Measurements from ENCODE around the gene P2RY8.
"Not testable (repeated sequence)": the region's sequence is repeated elsewhere in the genome, so short reads cannot be mapped to it uniquely, and the experiment has no call there.

P2RY8 gene

DNA sequence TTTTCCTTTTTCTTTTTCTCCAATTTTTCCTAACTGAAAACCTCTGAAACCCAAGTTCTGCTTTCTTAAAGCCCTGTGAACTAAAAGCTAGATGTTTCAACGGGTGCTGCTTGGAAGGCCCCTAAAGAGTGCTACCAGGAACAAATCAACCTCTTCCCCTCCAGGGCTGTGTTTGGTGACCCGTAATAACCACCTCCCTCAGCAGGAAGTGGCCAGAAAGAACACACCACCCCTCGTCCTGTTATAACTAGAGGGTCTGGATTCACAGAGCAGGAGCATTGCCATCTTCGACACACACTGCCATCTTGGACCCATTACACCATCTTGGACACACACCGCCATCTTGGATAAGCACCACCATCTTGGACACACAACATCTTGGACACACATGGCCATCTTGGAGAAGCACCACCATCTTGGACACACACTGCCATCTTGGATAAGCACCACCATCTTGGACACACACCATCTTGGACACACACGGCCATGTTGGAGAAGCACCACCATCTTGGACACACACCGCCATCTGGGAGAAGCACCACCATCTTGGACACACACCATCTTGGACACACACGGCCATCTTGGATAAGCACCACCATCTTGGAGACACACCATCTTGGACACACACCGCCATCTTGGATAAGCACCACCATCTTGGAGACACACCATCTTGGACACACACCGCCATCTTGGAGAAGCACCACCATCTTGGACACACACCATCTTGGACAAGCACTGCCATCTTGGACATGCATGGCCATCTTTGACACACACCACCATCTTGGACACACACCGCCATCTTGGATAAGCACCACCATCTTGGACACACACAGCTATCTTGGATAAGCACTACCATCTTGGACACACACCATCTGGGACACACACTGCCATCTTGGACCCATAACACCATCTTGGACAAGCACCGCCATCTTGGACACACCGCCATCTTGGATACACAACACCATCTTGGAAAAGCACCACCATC lies 89.7 kb downstream of the P2RY8 start:
- DNase-seq (ENCODE audit: low read depth, low spot score), result not testable (repeated sequence)

DNA sequence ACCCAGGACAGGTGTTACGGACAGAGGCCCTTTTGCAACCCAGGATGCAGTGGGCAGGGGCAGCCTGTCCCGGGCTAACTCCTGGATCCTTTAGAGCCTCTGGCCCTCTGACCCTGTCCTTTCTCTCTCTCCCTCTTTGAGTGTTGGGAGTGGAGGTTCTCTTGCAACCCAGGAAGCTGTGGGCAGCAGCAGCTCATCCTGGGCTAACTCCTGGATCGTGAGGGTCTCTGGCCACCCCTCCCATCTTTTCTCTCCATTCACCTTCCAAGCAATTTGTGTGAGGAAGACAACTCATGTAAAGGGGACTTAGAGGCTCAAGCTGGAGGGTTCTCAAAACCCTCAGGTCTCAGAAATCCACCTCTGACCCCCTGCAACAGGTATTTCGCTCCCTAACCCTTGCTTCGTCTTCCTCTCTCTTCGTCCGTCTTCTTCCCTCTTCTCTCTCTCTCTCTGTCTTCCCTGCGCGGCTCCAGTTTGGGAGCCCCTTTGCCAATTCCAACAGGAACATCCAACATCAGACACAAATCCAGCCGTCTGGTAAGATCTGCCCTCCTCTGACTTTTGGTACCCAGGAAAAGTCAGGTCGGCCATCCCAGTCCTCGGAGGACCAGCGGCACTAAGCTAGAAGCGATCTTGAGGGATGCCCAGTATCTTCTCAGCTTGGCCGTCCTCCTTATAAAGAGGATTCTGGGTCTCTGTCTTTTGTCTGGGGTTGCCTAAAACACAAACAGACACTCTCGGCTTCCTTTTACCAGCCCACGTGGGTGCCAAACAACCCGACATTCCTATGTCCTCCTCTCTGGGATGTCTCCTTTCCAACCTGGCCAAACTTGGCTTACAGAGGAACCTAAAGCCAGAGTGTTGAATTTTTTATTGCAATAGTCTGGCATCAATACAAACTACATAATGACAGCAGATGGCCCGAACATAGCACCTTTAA lies 92.2 kb downstream of the P2RY8 start:
- DNase-seq (ENCODE audit: low read depth, low spot score), result no peak

GRCh38 chrX:1443496-1444075 lies 93.4 kb downstream of the P2RY8 start:
- no peak for DNase-seq (ENCODE audit: low read depth, low spot score)

- no peak for DNase-seq (ENCODE audit: low read depth, low spot score)
Measured at GRCh38 chrX:1442724-1443367, 94.1 kb downstream of the P2RY8 start.

GRCh38 chrX:1442016-1442665 lies 94.8 kb downstream of the P2RY8 start:
- no peak for DNase-seq (ENCODE audit: low read depth, low spot score)

DNA sequence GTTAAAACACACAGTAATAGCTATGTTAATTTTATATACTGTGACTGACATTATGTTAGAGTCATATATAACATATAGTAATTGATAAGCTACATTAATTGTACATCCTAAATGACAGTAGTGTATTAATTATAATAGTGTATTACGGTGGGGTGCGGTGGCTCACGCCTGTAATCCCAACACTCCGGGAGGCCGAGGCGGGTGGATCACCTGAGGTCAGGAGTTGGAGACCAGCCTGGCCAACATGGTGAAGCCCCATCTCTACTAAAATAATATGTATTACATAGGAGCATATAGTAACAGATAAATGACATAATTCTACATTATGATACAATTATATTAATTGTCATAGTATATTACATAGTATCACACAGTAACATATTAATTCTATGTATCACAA lies 96.5 kb downstream of the P2RY8 start:
- DNase-seq (ENCODE audit: low read depth, low spot score), result no peak

DNA sequence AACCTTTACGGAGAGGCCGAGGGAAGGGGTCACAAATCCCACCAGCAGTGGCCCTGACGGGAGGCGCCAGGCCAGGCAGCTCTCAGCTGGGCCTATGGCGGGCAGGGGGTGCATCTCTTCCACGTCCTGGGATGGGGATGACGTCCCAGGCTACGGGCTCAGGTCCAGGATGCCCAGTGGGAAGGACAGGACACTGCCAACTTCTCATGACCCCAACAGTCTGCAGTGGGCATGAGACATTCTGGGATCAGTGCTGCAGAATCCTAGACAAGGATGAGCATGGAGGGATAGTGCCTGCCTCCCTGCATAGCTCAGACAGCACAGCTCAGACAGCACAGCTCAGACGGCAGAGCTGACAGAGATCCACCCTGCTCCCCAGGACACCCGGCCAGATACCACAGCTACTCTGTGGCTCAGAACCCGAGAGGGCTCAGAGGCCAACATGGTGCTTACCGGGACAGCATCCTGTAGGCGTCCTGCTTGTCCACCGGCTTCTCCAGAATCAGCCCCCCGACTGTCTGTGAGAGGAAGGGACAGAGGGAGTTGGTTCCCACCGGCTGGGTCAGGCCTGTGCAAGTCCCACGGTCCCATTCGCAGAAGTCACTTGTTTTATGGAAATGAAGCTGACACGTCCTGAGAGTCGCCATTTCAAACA lies 101.6 kb downstream of the P2RY8 start:
- DNase-seq (ENCODE audit: low read depth, low spot score), result no peak

GRCh38 chrX:1434871-1435240 lies 102.1 kb downstream of the P2RY8 start:
- no peak for DNase-seq (ENCODE audit: low read depth, low spot score)

DNA sequence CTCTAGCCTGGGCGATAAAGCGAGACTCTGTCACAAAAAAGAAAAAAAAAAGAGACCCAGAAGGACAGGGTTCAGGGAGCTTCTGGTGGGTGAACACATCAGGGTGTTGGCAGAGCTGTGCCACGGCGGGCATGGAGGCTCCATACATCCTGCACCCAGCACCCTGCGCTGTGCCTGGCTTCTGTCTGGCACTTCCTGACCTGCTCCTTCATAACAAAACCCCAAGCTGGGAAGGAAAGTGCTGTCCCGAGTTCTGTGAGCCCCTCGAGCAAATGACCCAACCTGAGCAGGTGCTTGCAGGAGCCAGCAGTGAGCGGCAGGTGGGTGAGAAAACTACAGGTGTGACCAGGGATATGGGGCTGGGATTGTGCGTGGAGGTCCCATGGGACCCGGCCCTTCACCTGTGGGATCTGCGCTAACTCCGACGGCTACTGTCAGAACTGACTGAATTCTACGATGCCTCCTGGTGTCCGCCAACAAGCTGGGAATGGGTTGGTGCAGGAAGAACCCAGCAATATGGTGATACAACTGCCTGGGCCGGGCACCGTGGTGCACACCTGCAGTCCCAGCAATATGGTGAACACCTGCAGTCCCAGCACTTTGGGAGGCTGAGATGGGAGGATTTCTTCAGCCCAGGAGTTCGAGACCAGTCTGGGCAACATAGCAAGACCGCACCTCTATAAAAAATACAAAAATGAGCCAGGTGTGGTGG lies 103.2 kb downstream of the P2RY8 start:
- DNase-seq (ENCODE audit: low read depth, low spot score), result no peak

DNA sequence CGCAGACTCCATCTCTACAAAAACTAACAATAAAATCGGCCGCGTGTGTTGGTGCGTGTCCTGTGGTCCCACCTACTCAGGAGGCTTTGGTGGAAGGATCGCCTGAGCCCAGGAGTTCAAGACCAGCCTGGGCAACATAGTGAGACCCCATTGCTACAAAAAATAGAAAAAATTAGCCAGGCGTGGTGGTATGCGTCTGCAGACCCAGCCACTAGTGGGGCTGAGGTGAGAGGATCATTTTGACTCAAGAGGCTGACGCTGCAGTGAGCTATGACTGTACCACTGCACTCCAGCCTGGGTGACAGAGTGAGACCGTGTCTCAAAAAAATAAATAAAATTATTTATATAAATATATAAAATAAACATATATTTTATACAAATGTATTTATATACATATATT lies 106.5 kb downstream of the P2RY8 start:
- DNase-seq (ENCODE audit: low read depth, low spot score), result no peak

DNA sequence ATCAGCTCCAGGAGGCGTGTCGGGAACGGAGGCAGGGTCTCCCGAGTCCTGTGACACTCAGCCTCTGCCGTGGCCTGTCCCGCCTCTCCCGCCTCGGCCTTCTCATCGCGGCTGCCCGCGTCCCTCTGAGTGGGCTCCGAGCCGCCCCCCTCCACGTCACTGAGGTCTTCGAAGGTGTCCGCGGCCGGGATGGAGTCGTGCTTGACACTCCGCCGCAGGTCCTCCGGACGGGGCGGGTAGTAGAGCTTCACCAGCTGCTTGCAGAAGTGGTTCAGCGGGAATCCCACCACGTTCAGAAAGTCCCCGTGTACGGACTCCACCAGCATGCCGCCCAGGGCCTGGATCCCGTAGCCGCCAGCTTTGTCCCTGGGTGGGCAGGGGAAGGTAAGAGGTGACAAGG lies 109.2 kb downstream of the P2RY8 start:
- DNase-seq (ENCODE audit: low read depth, low spot score), result no peak

GRCh38 chrX:1426321-1426720 lies 110.7 kb downstream of the P2RY8 start:
- DNase-seq (ENCODE audit: low read depth, low spot score), result not testable (repeated sequence)

GRCh38 chrX:1425381-1425780 lies 111.6 kb downstream of the P2RY8 start:
- no peak for DNase-seq (ENCODE audit: low read depth, low spot score)

GRCh38 chrX:1424147-1424851 lies 112.7 kb downstream of the P2RY8 start:
- DNase-seq (ENCODE audit: low read depth, low spot score), result no peak

DNA sequence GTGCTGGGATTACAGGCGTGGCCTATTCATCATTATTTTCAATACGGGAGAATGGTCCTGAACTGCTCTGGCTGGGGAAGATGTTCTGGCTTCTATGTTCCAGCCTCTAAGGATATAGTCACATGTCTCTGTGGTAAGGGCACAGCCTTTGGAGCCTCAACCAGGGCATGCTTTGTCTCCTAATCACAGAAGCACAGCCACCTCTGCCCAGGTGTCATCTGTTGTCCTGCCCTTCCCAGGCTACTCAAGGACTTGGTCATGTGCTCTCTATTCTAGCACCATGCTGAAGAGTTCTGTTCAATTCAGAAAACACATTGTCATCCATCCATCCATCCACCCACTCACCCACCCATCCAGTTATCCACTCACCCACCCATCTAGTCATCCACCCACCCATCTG lies 113.8 kb downstream of the P2RY8 start:
- no peak for DNase-seq (ENCODE audit: low read depth, low spot score)

DNA sequence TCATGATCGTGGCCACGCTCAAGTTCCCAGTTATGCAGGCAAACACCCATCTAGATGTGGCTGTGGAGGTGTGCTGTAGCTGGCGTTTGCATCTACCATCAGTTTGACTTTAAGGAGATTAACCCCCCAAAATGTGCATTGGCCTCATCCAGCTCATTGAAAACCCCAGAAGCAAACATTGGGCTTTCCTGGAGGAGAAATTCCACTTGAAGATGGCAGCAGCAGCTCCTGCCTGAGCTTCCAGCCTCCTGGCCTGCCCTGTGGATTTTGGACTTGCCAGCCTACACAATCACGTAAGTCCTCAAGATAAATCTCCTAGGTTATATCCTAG lies 114.9 kb downstream of the P2RY8 start:
- DNase-seq (ENCODE audit: low read depth, low spot score), result no peak

DNA sequence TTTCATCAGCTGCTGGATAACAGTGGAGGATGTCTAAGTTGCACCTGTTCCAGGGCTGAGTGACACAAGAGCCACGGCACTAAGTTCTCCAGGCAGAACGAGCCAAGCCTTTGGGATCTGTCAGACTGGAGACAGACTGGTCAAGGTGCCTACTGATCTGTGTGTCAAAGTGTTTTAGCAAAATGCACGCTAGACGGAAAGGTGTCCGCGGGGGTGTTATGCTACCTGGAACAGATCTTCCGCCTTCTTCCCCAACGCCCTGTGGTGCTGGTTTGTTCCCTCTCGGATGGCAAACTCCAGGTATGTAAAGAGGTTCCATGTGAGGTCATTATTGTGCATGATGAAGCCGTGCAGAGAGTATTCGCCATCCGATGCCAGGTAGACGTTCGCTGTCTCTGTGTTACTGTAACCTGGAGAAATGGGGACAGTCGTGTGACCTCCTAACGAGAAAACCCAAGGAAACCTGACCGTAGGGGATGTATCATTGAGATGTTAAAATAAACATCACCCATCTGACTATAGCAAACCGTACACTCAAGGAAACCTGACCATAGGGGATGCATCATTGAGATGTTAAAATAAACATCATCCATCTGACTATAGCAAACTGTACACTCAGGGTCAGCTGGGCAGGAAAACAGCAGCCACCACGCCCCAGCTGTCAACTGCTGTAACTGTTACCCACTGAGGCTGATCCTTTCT lies 115.4 kb downstream of the P2RY8 start:
- no peak for DNase-seq (ENCODE audit: low read depth, low spot score)

DNA sequence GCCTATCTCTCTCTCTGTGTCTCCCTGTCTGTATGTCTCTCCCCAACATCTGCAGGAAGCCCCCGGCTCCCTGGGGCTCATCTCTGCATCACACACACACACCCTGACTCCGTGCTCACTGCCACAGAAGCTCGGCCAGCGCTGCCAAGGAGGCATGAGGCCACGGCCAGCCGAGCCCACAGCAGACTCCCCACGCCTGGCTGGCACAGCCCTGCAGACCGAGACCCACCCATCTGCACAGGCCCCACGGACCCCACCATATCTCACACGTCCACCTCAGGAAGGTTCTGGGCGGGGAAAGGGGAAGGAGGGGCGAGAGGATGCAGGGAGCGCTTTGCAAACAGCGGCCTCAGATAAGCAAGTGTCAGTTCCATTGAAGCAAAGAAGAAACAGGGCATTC lies 116.6 kb downstream of the P2RY8 start:
- no peak for DNase-seq (ENCODE audit: low read depth, low spot score)

Measured in astrocyte of the hippocampus (primary cell).